Endothelial cell of umbilical vein (primary cell): Measurements from ENCODE around the gene TFCP2. TPM values are rescaled to one million over a fixed set of nuclear protein-coding genes. Genes with fewer than 3 reads are reported as not detected.

ENCODE experiments used
- BruUV-seq: library from RNA; stranded (reverse); fragments of 400-500 nt; replicated peaks from 2 replicates; lab custom pipeline; 2021; lab: Mats Ljungman, UMichigan
- CTCF ChIA-PET: fragments of 300-600, 350-600 bp; sonication (Branson Sonifier 250); formaldehyde crosslinking; loops from one replicate; lab custom pipeline; 2021; ENCODE audit warnings: antibody characterized with exemption, inconsistent platforms; lab: Charles Lee
- POLR2A ChIA-PET: fragments of 300-600, 350-600 bp; sonication (Branson Sonifier 250); formaldehyde crosslinking; loops from one replicate; lab custom pipeline; 2021; ENCODE audit warnings: antibody characterized with exemption, inconsistent platforms; lab: Charles Lee
- DNase-seq: peaks from one replicate; pipeline ENCODE4 v3.0.0-alpha.2; 2011; ENCODE audit warnings: low read depth, low spot score
- FAIRE-seq: peaks from 2 replicates; lab custom pipeline; 2011; peaks lifted over from hg19 to GRCh38; lab: Jason Lieb, UNC
- H2AFZ ChIP-seq: 2 replicates; pipeline ENCODE4 v1.6.0; 2012; ENCODE audit warnings: low read depth, low read length, control low read depth, inconsistent platforms
- H3K27ac ChIP-seq: 2 replicates; pipeline ENCODE4 v1.5.1; 2011; ENCODE audit warnings: low read depth, mild to moderate bottlenecking, control low read depth, low read length, moderate library complexity; ENCODE audit not compliant: insufficient read depth
- H3K27me3 ChIP-seq, 2 experiments: 2 replicates each; pipeline versions ENCODE4 v1.6.0 to v1.6.1; 2011; ENCODE audit warnings: low read length in 2 of 2, mixed read lengths in 1 of 2; ENCODE audit not compliant: control insufficient read depth in 2 of 2, insufficient read depth in 2 of 2
- H3K36me3 ChIP-seq, 2 experiments: 2 replicates in 1 of 2; 3 replicates in 1 of 2; pipeline ENCODE4 v1.5.1; 2011; ENCODE audit warnings: low read length in 2 of 2, mild to moderate bottlenecking in 1 of 2, moderate library complexity in 1 of 2; ENCODE audit not compliant: control insufficient read depth in 2 of 2, insufficient read depth in 2 of 2; ENCODE audit errors: extremely low read depth in 1 of 2
- H3K4me1 ChIP-seq: 3 replicates; pipeline ENCODE4 v1.5.1; 2011; ENCODE audit warnings: mild to moderate bottlenecking, low read length; ENCODE audit not compliant: control insufficient read depth, insufficient read depth; ENCODE audit errors: extremely low read depth
- H3K4me2 ChIP-seq: 2 replicates; pipeline ENCODE4 v1.6.1; 2011; ENCODE audit warnings: low read length, control low read depth, mixed read lengths; ENCODE audit not compliant: insufficient read depth
- H3K4me3 ChIP-seq, 3 experiments: fragments of 200-600 bp in 1 of 3; sonication (generic), shearing (Covaris generic) in 1 of 3; replicated peaks in 1 of 3; 2 replicates each; pipeline ENCODE4 v1.5.1; 2011 to 2016; ENCODE audit warnings: control low read depth in 3 of 3, low read length in 3 of 3, mild to moderate bottlenecking in 2 of 3, inconsistent platforms in 1 of 3, low read depth in 1 of 3, moderate library complexity in 1 of 3; ENCODE audit not compliant: insufficient read depth in 1 of 3
- H3K79me2 ChIP-seq: 2 replicates; pipeline ENCODE4 v1.6.0; 2012; ENCODE audit warnings: low read length, inconsistent platforms; ENCODE audit not compliant: control insufficient read depth, insufficient read depth
- H3K9ac ChIP-seq: replicated peaks from 2 replicates; pipeline ENCODE3; 2011; ENCODE audit warnings: low read length, control low read depth; ENCODE audit not compliant: insufficient read depth; ENCODE audit errors: extremely low read depth
- H3K9me1 ChIP-seq: replicated peaks from 3 replicates; pipeline ENCODE4 v1.6.0; 2011; ENCODE audit warnings: mild to moderate bottlenecking, low read length; ENCODE audit not compliant: control insufficient read depth, insufficient read depth; ENCODE audit errors: extremely low read depth
- H3K9me3 ChIP-seq: replicated peaks from 2 replicates; pipeline ENCODE4 v1.5.1; 2012; ENCODE audit warnings: low read length, inconsistent platforms; ENCODE audit not compliant: control insufficient read depth, insufficient read depth
- H4K20me1 ChIP-seq: replicated peaks from 2 replicates; pipeline ENCODE3; 2011; ENCODE audit warnings: mild to moderate bottlenecking, low read length; ENCODE audit not compliant: control insufficient read depth, insufficient read depth; ENCODE audit errors: extremely low read depth
- EZH2 ChIP-seq: IDR thresholded peaks from 2 replicates; pipeline ENCODE4 v1.6.1; 2012; ENCODE audit warnings: borderline replicate concordance, low read depth, mild to moderate bottlenecking, moderate library complexity, low read length, inconsistent platforms; ENCODE audit not compliant: severe bottlenecking
- FOS ChIP-seq: IDR thresholded peaks from 2 replicates; pipeline ENCODE4 v1.6.1; 2011; ENCODE audit warnings: mild to moderate bottlenecking, low read length, moderate library complexity, borderline replicate concordance; ENCODE audit not compliant: insufficient read depth
- GATA2 ChIP-seq: IDR thresholded peaks from 2 replicates; pipeline ENCODE4 v1.7.0; 2011; ENCODE audit warnings: low read depth, mild to moderate bottlenecking, moderate library complexity, mixed read lengths, low read length; ENCODE audit not compliant: insufficient read length, insufficient read depth
- JUN ChIP-seq: IDR thresholded peaks from 2 replicates; pipeline ENCODE4 v1.6.1; 2011; ENCODE audit warnings: borderline replicate concordance, low read depth; ENCODE audit not compliant: insufficient read length, insufficient read depth
- MYC ChIP-seq: IDR thresholded peaks from one replicate; pipeline ENCODE4 v1.6.1; 2011; ENCODE audit warnings: mild to moderate bottlenecking, low read depth, low read length
- POLR2A ChIP-seq: IDR thresholded peaks from 2 replicates; pipeline ENCODE4 v1.6.1; 2012; ENCODE audit warnings: low read depth, mild to moderate bottlenecking, control low read depth, low read length
- POLR2AphosphoS5 ChIP-seq: IDR thresholded peaks from 2 replicates; pipeline ENCODE4 v1.6.1; 2012; ENCODE audit warnings: low read depth, mild to moderate bottlenecking, control low read depth, low read length, moderate library complexity; ENCODE audit not compliant: insufficient read depth
- dilution Hi-C: fragments of 300-500 bp; cut with MboI; formaldehyde crosslinking; loops from one replicate; pipeline ENCODE4 v1.15.0; 2019; ENCODE audit warnings: low sequenced_read_pairs; ENCODE audit not compliant: extremely low pct_ligation_motif_present
- intact Hi-C: fragments of 100-400 bp; cut with micrococcal nuclease; formaldehyde crosslinking; loops from one replicate; pipeline ENCODE4 v1.10.0; 2022
- polyA plus RNA-seq, 4 experiments: library from polyadenylated mRNA; depleted of rRNA in 3 of 4; stranded (reverse) in 3 of 4; unstranded in 1 of 4; fragments of >200 nt; gene quantifications; 2 replicates each; pipeline versions ENCODE4 v1.2.1 to v1.2.3, GENCODE V29; 2011 to 2012; ENCODE audit warnings: missing spikeins in 1 of 4
- total RNA-seq: library from RNA; stranded (reverse); gene quantifications from 2 replicates; pipeline ENCODE4 v1.2.3, GENCODE V29; 2021
- TF ChIP-seq, protein P1 (sequence below): IDR thresholded peaks from 2 replicates; pipeline ENCODE4 v1.6.1; 2011; ENCODE audit not compliant: insufficient read depth, insufficient read length
- TF ChIP-seq, protein P2 (sequence below), 2 donors: IDR thresholded peaks; 1 replicate in 1 of 2; 2 replicates in 1 of 2; pipeline ENCODE4 v1.5.1; 2011; ENCODE audit warnings: low read length in 2 of 2, mild to moderate bottlenecking in 2 of 2, moderate library complexity in 2 of 2, control low read depth in 1 of 2, inconsistent platforms in 1 of 2, low read depth in 1 of 2; ENCODE audit not compliant: insufficient read depth in 1 of 2; ENCODE audit errors: extremely low read depth in 1 of 2

The TFCP2 gene
- total and polyA plus RNA-seq, 2 donors (not counting 3 experiments of a cell fraction or from before 2014, with no cell fraction given): 10.2 to 28.6 TPM

DNA sequence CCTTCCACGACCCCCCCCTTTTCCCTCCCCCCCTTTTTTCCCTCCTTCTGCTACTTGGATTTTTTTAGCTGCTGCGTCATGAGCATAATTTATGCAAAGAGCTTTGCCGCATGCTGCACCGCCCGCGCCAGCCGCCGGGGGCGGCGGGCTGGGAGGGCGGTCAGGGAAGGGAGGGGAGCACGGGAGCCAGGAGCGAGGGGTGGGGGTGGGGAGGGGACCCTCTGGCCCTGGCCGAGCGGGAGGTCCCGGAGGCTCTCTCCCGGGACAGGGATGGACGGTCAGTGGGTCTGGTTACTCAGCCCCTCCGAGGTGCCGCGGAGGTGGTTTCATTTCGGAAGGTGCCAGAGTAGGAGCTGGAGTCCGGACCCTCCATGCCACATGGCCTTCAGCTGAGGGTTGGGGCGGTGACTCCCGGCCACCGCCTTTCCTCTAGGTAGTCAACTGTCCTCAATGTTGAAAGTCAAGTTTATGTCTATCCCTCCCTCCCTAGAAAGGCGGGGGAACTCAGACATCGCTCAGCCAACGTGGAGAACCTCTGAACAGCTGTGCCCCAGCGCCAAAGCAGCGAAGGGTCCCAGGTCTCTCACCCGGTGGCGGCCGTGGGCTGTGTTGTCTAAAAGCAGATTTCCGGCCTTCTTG lies 45.2 kb upstream of the TFCP2 start, which contains the start of gene POU6F1:
POU6F1 (minus strand) TSS at position 95 of the 639 bp plus-strand sequence. CDS start 11,226 bp downstream, outside the sequence.
- H3K4me1 ChIP-seq: peaks cover 16% of the 10 kb centered on the region
- peak within 1 kb of the TSS; percentile 82 for H2AFZ ChIP-seq
- H3K9me1 ChIP-seq: no peaks in the 10 kb centered on the region
- H3K9me3 ChIP-seq: no peaks in the 10 kb centered on the region
- H3K9ac ChIP-seq: peak within 1 kb of the TSS; percentile 85
- H3K79me2 ChIP-seq: no peaks in the 10 kb centered on the region
- peak; percentile 85 for DNase-seq
- peak within 1 kb of the TSS; percentile 84 for H3K4me2 ChIP-seq
- TF ChIP-seq POLR2AphosphoS5 (no peak), POLR2A (peak; percentile 16), MYC (no peak), GATA2 (no peak), FOS (no peak), EZH2 (no peak), JUN (no peak)
- TF ChIP-seq, protein P1, sequence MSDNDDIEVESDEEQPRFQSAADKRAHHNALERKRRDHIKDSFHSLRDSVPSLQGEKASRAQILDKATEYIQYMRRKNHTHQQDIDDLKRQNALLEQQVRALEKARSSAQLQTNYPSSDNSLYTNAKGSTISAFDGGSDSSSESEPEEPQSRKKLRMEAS: no peak
- TF ChIP-seq, protein P2, sequence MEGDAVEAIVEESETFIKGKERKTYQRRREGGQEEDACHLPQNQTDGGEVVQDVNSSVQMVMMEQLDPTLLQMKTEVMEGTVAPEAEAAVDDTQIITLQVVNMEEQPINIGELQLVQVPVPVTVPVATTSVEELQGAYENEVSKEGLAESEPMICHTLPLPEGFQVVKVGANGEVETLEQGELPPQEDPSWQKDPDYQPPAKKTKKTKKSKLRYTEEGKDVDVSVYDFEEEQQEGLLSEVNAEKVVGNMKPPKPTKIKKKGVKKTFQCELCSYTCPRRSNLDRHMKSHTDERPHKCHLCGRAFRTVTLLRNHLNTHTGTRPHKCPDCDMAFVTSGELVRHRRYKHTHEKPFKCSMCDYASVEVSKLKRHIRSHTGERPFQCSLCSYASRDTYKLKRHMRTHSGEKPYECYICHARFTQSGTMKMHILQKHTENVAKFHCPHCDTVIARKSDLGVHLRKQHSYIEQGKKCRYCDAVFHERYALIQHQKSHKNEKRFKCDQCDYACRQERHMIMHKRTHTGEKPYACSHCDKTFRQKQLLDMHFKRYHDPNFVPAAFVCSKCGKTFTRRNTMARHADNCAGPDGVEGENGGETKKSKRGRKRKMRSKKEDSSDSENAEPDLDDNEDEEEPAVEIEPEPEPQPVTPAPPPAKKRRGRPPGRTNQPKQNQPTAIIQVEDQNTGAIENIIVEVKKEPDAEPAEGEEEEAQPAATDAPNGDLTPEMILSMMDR (IDR thresholded peaks at IDR 0.05; ENCODE audit: extremely low read depth in 1 of 2, insufficient read depth in 1 of 2, low read depth in 1 of 2, low read length in 2 of 2): peak; percentile 20 to 68
- peak; percentile 59 for FAIRE-seq
- peak within 1 kb of the TSS; percentile 70 for H3K27ac ChIP-seq
- intact Hi-C loops: loop anchor here (1.0 to 5.0 kb wide), 4 partner anchors 21 to 136 kb away; partner anchors contain the start of genes CSRNP2, DAZAP2 and SMAGP
- H3K27me3 ChIP-seq: no peaks in the 10 kb centered on the region
- H3K4me3 ChIP-seq: peak within 1 kb of the TSS; percentile 64 to 89 (median 69)
- no peaks in the 10 kb centered on the region for H3K36me3 ChIP-seq
- TSS peak; percentile 53 for BruUV-seq
- dilution Hi-C loops: no loop called here
- CTCF ChIA-PET: interaction anchor here (0.5 to 2.4 kb wide), 22 partner anchors 11 to 685 kb away, joined by 3 to 27 read pairs (median 4); partner anchors contain the start of genes DAZAP2 and SMAGP
- POLR2A ChIA-PET: interaction anchor here (0.5 to 1.6 kb wide), 12 partner anchors 18 to 455 kb away, joined by 3 to 12 read pairs (median 4); partner anchors contain the start of genes CSRNP2 and TFCP2
- H4K20me1 ChIP-seq: no peaks in the 10 kb centered on the region
